ENCODE measurements around the gene CNOT3. TPM values are rescaled to one million over a fixed set of nuclear protein-coding genes. Genes with fewer than 3 reads are reported as not detected.

Gene CNOT3
- total and polyA plus RNA-seq, 8 donors = 35.2 to 75.0 (median 61.5) TPM

- H3K27me3 ChIP-seq = no peaks in the 10 kb centered on the region
- intact Hi-C loops (cut with DNase I) = no loop called here
- H3K9me3 ChIP-seq = no peaks in the 10 kb centered on the region
- H3K36me3 ChIP-seq = peaks cover 0 to 36% of the 10 kb centered on the region in 2 donors
- DNase-seq = peak in 1 of 4 donors; percentile 63
- peak overlapping the region; percentile 52 to 95 for H3K4me3 ChIP-seq
- TF ChIP-seq, protein P1, sequence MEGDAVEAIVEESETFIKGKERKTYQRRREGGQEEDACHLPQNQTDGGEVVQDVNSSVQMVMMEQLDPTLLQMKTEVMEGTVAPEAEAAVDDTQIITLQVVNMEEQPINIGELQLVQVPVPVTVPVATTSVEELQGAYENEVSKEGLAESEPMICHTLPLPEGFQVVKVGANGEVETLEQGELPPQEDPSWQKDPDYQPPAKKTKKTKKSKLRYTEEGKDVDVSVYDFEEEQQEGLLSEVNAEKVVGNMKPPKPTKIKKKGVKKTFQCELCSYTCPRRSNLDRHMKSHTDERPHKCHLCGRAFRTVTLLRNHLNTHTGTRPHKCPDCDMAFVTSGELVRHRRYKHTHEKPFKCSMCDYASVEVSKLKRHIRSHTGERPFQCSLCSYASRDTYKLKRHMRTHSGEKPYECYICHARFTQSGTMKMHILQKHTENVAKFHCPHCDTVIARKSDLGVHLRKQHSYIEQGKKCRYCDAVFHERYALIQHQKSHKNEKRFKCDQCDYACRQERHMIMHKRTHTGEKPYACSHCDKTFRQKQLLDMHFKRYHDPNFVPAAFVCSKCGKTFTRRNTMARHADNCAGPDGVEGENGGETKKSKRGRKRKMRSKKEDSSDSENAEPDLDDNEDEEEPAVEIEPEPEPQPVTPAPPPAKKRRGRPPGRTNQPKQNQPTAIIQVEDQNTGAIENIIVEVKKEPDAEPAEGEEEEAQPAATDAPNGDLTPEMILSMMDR (IDR thresholded peaks at IDR 0.05) = no peak
- no peak for ATAC-seq
- H3K4me1 ChIP-seq = peaks cover 11 to 38% of the 10 kb centered on the region in 2 donors
- H3K27ac ChIP-seq = peak overlapping the region; percentile 99
Measured at GRCh38 chr19:54188215-54188871, 50.8 kb downstream of the CNOT3 start.

DNA sequence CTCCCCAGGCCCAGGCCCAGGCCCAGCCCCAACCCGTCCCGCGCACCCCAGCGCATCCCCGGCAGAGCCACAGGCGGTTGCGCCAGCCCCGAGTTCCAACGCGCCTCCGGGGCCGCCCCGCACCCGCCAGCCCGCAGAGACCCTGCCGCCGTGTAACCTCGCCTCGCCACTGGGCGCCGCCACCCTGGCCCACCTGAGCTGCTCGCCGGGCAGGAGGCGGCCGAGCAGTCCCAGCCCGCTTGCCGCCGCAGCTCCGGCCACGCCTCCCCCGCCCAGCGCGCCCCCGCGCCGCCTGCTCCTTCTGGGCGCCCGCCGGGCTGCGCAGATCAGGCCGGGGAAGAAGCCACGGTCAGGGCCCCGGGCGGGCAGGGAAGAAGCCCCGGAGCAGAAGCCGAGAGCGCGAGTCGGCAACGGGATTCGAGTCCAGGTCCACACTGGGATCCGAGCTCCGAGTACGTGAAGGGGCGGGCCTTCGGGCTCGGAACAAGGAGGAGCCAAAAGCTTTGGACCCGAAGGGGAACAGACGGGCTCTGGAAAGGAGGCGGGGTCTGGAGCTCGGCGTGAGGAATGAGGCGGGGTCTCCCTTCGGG, 51.7 kb downstream of the CNOT3 start, which contains the start of gene MBOAT7:
MBOAT7 (minus strand) TSS at position 436 of the 590 bp plus-strand sequence. CDS start 1,072 bp downstream, outside the sequence.
- Histone ChIP-seq H3K27ac (peak within 1 kb of the TSS; percentile 99), H3K4me3 (peak within 1 kb of the TSS; percentile 68 to 95), H3K9me3 (no peaks in the 10 kb centered on the region), H3K36me3 (peaks cover 0 to 38% of the 10 kb centered on the region in 2 donors), H3K27me3 (no peaks in the 10 kb centered on the region), H3K4me1 (peaks cover 11 to 38% of the 10 kb centered on the region in 2 donors)
- TF ChIP-seq, protein P1 (IDR thresholded peaks at IDR 0.05) = no peak
- intact Hi-C loops (cut with DNase I) = no loop called here
- DNase-seq (no peak), ATAC-seq (peak; percentile 3)

- ATAC-seq (peak; percentile 75), DNase-seq (peak; percentile 99 to 100 (median 100))
- Histone ChIP-seq H3K4me3 (peak overlapping the region; percentile 68 to 95), H3K36me3 (peaks cover 0 to 45% of the 10 kb centered on the region in 2 donors), H3K9me3 (no peaks in the 10 kb centered on the region), H3K27me3 (no peaks in the 10 kb centered on the region), H3K27ac (peak overlapping the region; percentile 99), H3K4me1 (peaks cover 11 to 38% of the 10 kb centered on the region in 2 donors)
- TF ChIP-seq, protein P1 (IDR thresholded peaks at IDR 0.05) = no peak
- intact Hi-C loops (cut with DNase I) = no loop called here
Measured at GRCh38 chr19:54189735-54190502, 52.4 kb downstream of the CNOT3 start.

DNA sequence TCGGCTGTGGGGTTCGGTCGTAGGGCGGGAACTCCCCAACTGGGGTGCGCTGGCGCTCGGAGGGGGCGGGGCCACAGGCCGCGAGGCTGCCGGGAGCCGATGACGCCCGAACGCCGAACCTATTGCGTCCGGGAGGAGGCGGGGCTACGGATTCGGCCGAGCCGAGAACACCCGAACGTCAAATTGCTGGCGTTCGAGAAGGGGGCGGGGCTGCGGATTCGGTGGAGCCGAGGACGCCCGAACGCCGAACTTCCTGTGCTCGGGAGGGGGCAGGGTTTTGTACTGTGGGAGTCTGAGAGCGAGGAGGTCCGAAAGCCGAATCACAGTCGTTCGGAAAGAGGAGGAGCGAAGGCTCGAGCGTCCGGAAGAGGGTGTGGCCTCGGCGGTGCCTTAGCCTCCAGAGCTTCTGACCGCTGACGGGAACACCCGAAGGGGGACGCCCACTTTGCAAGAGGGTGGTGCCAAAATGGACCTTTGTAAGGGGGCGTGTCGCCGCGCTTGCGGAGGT, 53.0 kb downstream of the CNOT3 start:
- ATAC-seq = peak; percentile 76
- peak; percentile 99 to 100 (median 100) for DNase-seq
- intact Hi-C loops (cut with DNase I) = no loop called here
- Histone ChIP-seq H3K4me3 (peak overlapping the region; percentile 68 to 95), H3K4me1 (peaks cover 11 to 38% of the 10 kb centered on the region in 2 donors), H3K36me3 (peaks cover 0 to 46% of the 10 kb centered on the region in 2 donors), H3K9me3 (no peaks in the 10 kb centered on the region), H3K27me3 (no peaks in the 10 kb centered on the region), H3K27ac (peak overlapping the region; percentile 99)
- TF ChIP-seq, protein P1 (IDR thresholded peaks at IDR 0.05) = no peak

Measured in left lung (tissue), 10 donors.